ENCODE measurements around the gene AP4S1.

AP4S1 gene

GRCh38 chr14:31024010-31024480 is 1.4 kb upstream of the AP4S1 start:
- Histone ChIP-seq H2BK5ac (ENCODE audit: low read length) (no peak overlapping the region), H3K27ac (replicated peaks; ENCODE audit: low read length) (no peak overlapping the region), H3K14ac (ENCODE audit: low read length) (no peak overlapping the region), H3K4me1 (ENCODE audit: control insufficient read depth in 2 of 2, insufficient read depth in 1 of 2, low read depth in 1 of 2, low read length in 2 of 2) (peaks cover 2 to 6% of the 10 kb centered on the region in 2 donors), H3K23ac (ENCODE audit: low read depth, low read length, poor library complexity) (no peak overlapping the region), H3K79me1 (ENCODE audit: low read depth, low read length) (peaks cover 5% of the 10 kb centered on the region), H4K91ac (ENCODE audit: low read depth, low read length, poor library complexity) (no peak overlapping the region), H3K18ac (ENCODE audit: low read length) (no peak overlapping the region), H4K8ac (ENCODE audit: low read depth, low read length) (no peak overlapping the region), H2BK120ac (ENCODE audit: low read depth, low read length) (no peak overlapping the region), H2AFZ (ENCODE audit: low read length) (no peak overlapping the region), H3K4me3 (ENCODE audit: low read length in 2 of 2) (peak overlapping the region in 1 of 2 donors; percentile 99), H3K4me2 (ENCODE audit: insufficient read depth, low read length, poor library complexity, severe bottlenecking) (no peak overlapping the region), H2BK15ac (ENCODE audit: low read length) (no peak overlapping the region), H3K36me3 (replicated peaks in 1 of 2; ENCODE audit: control insufficient read depth in 2 of 2, insufficient read depth in 2 of 2, low read length in 2 of 2) (peaks cover 4 to 41% of the 10 kb centered on the region in 2 donors), H3K27me3 (ENCODE audit: control insufficient read depth in 3 of 3, insufficient read depth in 3 of 3, low read depth in 1 of 3, low read length in 3 of 3) (no peaks in the 10 kb centered on the region), H2AK5ac (ENCODE audit: low read depth, low read length) (no peak overlapping the region), H3K9me3 (replicated peaks in 1 of 2; ENCODE audit: control insufficient read depth in 2 of 2, insufficient read depth in 1 of 2, low read depth in 1 of 2, low read length in 2 of 2) (peaks cover 2 to 19% of the 10 kb centered on the region in 2 donors), H3K4ac (ENCODE audit: low read length) (no peak overlapping the region), H2BK12ac (ENCODE audit: low read length) (no peak overlapping the region), H3K9ac (ENCODE audit: low read depth, low read length, poor library complexity) (no peak overlapping the region)
- no peak for DNase-seq (ENCODE audit: low spot score)

GRCh38 chr14:31024577-31025366 is 677 bp upstream of the AP4S1 start:
- no peak for DNase-seq (ENCODE audit: low spot score)
- Histone ChIP-seq H2BK12ac (ENCODE audit: low read length) (no peak overlapping the region), H3K14ac (ENCODE audit: low read length) (no peak overlapping the region), H3K9me3 (replicated peaks in 1 of 2; ENCODE audit: control insufficient read depth in 2 of 2, insufficient read depth in 1 of 2, low read depth in 1 of 2, low read length in 2 of 2) (peaks cover 2 to 19% of the 10 kb centered on the region in 2 donors), H3K4me2 (ENCODE audit: insufficient read depth, low read length, poor library complexity, severe bottlenecking) (peak overlapping the region; percentile 63), H4K8ac (ENCODE audit: low read depth, low read length) (no peak overlapping the region), H2BK5ac (ENCODE audit: low read length) (no peak overlapping the region), H3K23ac (ENCODE audit: low read depth, low read length, poor library complexity) (no peak overlapping the region), H3K4ac (ENCODE audit: low read length) (no peak overlapping the region), H3K9ac (ENCODE audit: low read depth, low read length, poor library complexity) (no peak overlapping the region), H4K91ac (ENCODE audit: low read depth, low read length, poor library complexity) (no peak overlapping the region), H3K79me1 (ENCODE audit: low read depth, low read length) (peaks cover 5% of the 10 kb centered on the region), H2AK5ac (ENCODE audit: low read depth, low read length) (no peak overlapping the region), H3K27ac (replicated peaks; ENCODE audit: low read length) (no peak overlapping the region), H2BK120ac (ENCODE audit: low read depth, low read length) (no peak overlapping the region), H3K18ac (ENCODE audit: low read length) (no peak overlapping the region), H2AFZ (ENCODE audit: low read length) (peak overlapping the region; percentile 88), H2BK15ac (ENCODE audit: low read length) (no peak overlapping the region), H3K4me3 (ENCODE audit: low read length in 2 of 2) (peak overlapping the region; percentile 99), H3K36me3 (replicated peaks in 1 of 2; ENCODE audit: control insufficient read depth in 2 of 2, insufficient read depth in 2 of 2, low read length in 2 of 2) (peaks cover 4 to 34% of the 10 kb centered on the region in 2 donors), H3K27me3 (ENCODE audit: control insufficient read depth in 3 of 3, insufficient read depth in 3 of 3, low read depth in 1 of 3, low read length in 3 of 3) (no peaks in the 10 kb centered on the region), H3K4me1 (ENCODE audit: control insufficient read depth in 2 of 2, insufficient read depth in 1 of 2, low read depth in 1 of 2, low read length in 2 of 2) (peaks cover 2 to 6% of the 10 kb centered on the region in 2 donors)
- no CpG with 5 or more reads among the region's 11 CpGs for WGBS, 2 donors (ENCODE audit: extremely low coverage in 2 of 2, insufficient read length in 2 of 2, insufficient replicate concordance in 1 of 2)

- Histone ChIP-seq H3K4me3 (ENCODE audit: low read length in 2 of 2) (peak within 1 kb of the TSS; percentile 99), H3K36me3 (replicated peaks in 1 of 2; ENCODE audit: control insufficient read depth in 2 of 2, insufficient read depth in 2 of 2, low read length in 2 of 2) (peaks cover 0 to 21% of the 10 kb centered on the region in 2 donors), H3K23ac (ENCODE audit: low read depth, low read length, poor library complexity) (peak within 1 kb of the TSS; percentile 99), H3K4ac (ENCODE audit: low read length) (peak within 1 kb of the TSS; percentile 93), H2BK15ac (ENCODE audit: low read length) (no peak within 1 kb of the TSS), H2AFZ (ENCODE audit: low read length) (peak within 1 kb of the TSS; percentile 88), H3K4me1 (ENCODE audit: control insufficient read depth in 2 of 2, insufficient read depth in 1 of 2, low read depth in 1 of 2, low read length in 2 of 2) (peaks cover 2 to 6% of the 10 kb centered on the region in 2 donors), H2AK5ac (ENCODE audit: low read depth, low read length) (peak within 1 kb of the TSS; percentile 99), H3K14ac (ENCODE audit: low read length) (peak within 1 kb of the TSS; percentile 96), H3K18ac (ENCODE audit: low read length) (peak within 1 kb of the TSS; percentile 100), H2BK12ac (ENCODE audit: low read length) (peak within 1 kb of the TSS; percentile 73), H3K4me2 (ENCODE audit: insufficient read depth, low read length, poor library complexity, severe bottlenecking) (peak within 1 kb of the TSS; percentile 67), H4K8ac (ENCODE audit: low read depth, low read length) (peak within 1 kb of the TSS; percentile 65), H3K79me1 (ENCODE audit: low read depth, low read length) (peaks cover 5% of the 10 kb centered on the region), H4K91ac (ENCODE audit: low read depth, low read length, poor library complexity) (peak within 1 kb of the TSS; percentile 53), H2BK120ac (ENCODE audit: low read depth, low read length) (peak within 1 kb of the TSS; percentile 91), H2BK5ac (ENCODE audit: low read length) (peak within 1 kb of the TSS; percentile 100), H3K27me3 (ENCODE audit: control insufficient read depth in 3 of 3, insufficient read depth in 3 of 3, low read depth in 1 of 3, low read length in 3 of 3) (no peaks in the 10 kb centered on the region), H3K9me3 (replicated peaks in 1 of 2; ENCODE audit: control insufficient read depth in 2 of 2, insufficient read depth in 1 of 2, low read depth in 1 of 2, low read length in 2 of 2) (peaks cover 0 to 11% of the 10 kb centered on the region in 2 donors), H3K27ac (replicated peaks; ENCODE audit: low read length) (peak within 1 kb of the TSS; percentile 93), H3K9ac (ENCODE audit: low read depth, low read length, poor library complexity) (peak within 1 kb of the TSS; percentile 100)
- DNase-seq (ENCODE audit: low spot score), result no peak
- no CpG with 5 or more reads among the region's 31 CpGs for WGBS, 2 donors (ENCODE audit: extremely low coverage in 2 of 2, insufficient read length in 2 of 2, insufficient replicate concordance in 1 of 2)
These were observed 614 bp downstream of the AP4S1 start, which contains the start of gene STRN3 for GRCh38 chr14:31026077-31026449. STRN3 (minus strand) TSS chr14:31026379; CDS start chr14:31026185, 194 bp downstream.

- Histone ChIP-seq H2BK12ac (ENCODE audit: low read length) (peak overlapping the region; percentile 41), H4K91ac (ENCODE audit: low read depth, low read length, poor library complexity) (no peak overlapping the region), H3K79me1 (ENCODE audit: low read depth, low read length) (peaks cover 5% of the 10 kb centered on the region), H3K4me3 (ENCODE audit: low read length in 2 of 2) (peak overlapping the region; percentile 76 to 99), H3K27ac (replicated peaks; ENCODE audit: low read length) (peak overlapping the region; percentile 87), H2BK15ac (ENCODE audit: low read length) (no peak overlapping the region), H3K18ac (ENCODE audit: low read length) (peak overlapping the region; percentile 70), H3K9ac (ENCODE audit: low read depth, low read length, poor library complexity) (peak overlapping the region; percentile 30), H3K4me1 (ENCODE audit: control insufficient read depth in 2 of 2, insufficient read depth in 1 of 2, low read depth in 1 of 2, low read length in 2 of 2) (peaks cover 2 to 6% of the 10 kb centered on the region in 2 donors), H3K23ac (ENCODE audit: low read depth, low read length, poor library complexity) (no peak overlapping the region), H2AFZ (ENCODE audit: low read length) (peak overlapping the region; percentile 88), H3K36me3 (replicated peaks in 1 of 2; ENCODE audit: control insufficient read depth in 2 of 2, insufficient read depth in 2 of 2, low read length in 2 of 2) (peaks cover 0 to 15% of the 10 kb centered on the region in 2 donors), H2BK120ac (ENCODE audit: low read depth, low read length) (no peak overlapping the region), H2BK5ac (ENCODE audit: low read length) (peak overlapping the region; percentile 66), H3K4ac (ENCODE audit: low read length) (no peak overlapping the region), H3K27me3 (ENCODE audit: control insufficient read depth in 3 of 3, insufficient read depth in 3 of 3, low read depth in 1 of 3, low read length in 3 of 3) (no peaks in the 10 kb centered on the region), H3K4me2 (ENCODE audit: insufficient read depth, low read length, poor library complexity, severe bottlenecking) (peak overlapping the region; percentile 67), H3K14ac (ENCODE audit: low read length) (no peak overlapping the region), H4K8ac (ENCODE audit: low read depth, low read length) (no peak overlapping the region), H2AK5ac (ENCODE audit: low read depth, low read length) (no peak overlapping the region), H3K9me3 (replicated peaks in 1 of 2; ENCODE audit: control insufficient read depth in 2 of 2, insufficient read depth in 1 of 2, low read depth in 1 of 2, low read length in 2 of 2) (peaks cover 0 to 5% of the 10 kb centered on the region in 2 donors)
- no CpG with 5 or more reads among the region's 48 CpGs for WGBS, 2 donors (ENCODE audit: extremely low coverage in 2 of 2, insufficient read length in 2 of 2, insufficient replicate concordance in 1 of 2)
- DNase-seq (ENCODE audit: low spot score), result peak; percentile 94
These were observed 1.2 kb downstream of the AP4S1 start for GRCh38 chr14:31026450-31027235.
